OCI-LY3 (cell line): ENCODE measurements around the gene HCAR3.
"Not testable (repeated sequence)": the region's sequence is repeated elsewhere in the genome, so short reads cannot be mapped to it uniquely, and the experiment has no call there.

ENCODE experiments used
- H2AFZ ChIP-seq: fragments of 200-600, 300-600 bp; shearing (Covaris generic); 2 replicates; pipeline ENCODE4 v1.6.0; 2014; ENCODE audit warnings: antibody characterized with exemption, low read depth, low read length
- H3K27ac ChIP-seq: fragments of 200-600, 300-600 bp; sonication (generic); 2 replicates; pipeline ENCODE4 v1.5.1; 2014; ENCODE audit warnings: mild to moderate bottlenecking, low read length, moderate library complexity, mixed read lengths
- H3K27me3 ChIP-seq: fragments of 200-600, 300-600 bp; sonication (generic); 2 replicates; pipeline ENCODE4 v1.6.1; 2014; ENCODE audit warnings: low read depth, low read length, mixed read lengths
- H3K36me3 ChIP-seq: fragments of 200-600, 300-600 bp; sonication (generic); replicated peaks from 2 replicates; pipeline ENCODE3; 2014; ENCODE audit warnings: low read depth, low read length, mixed read lengths
- H3K4me1 ChIP-seq: fragments of 300-600, 200-600 bp; sonication (generic); 2 replicates; pipeline ENCODE4 v1.6.1; 2014; ENCODE audit warnings: low read length, mixed read lengths
- H3K4me2 ChIP-seq: fragments of 200-600, 300-600 bp; sonication (generic); 2 replicates; pipeline ENCODE4 v1.6.1; 2014; ENCODE audit warnings: low read length, mixed read lengths
- H3K4me3 ChIP-seq: fragments of 300-600, 200-600 bp; sonication (generic); 2 replicates; pipeline ENCODE4 v1.5.1; 2014; ENCODE audit warnings: antibody characterized with exemption, mild to moderate bottlenecking, low read length, moderate library complexity
- H3K79me2 ChIP-seq: fragments of 300-600, 200-600 bp; shearing (Covaris generic); 2 replicates; pipeline ENCODE4 v1.6.1; 2014; ENCODE audit warnings: mild to moderate bottlenecking, low read length, mixed read lengths
- H3K9ac ChIP-seq: fragments of 300-600, 200-600 bp; shearing (Covaris generic); 2 replicates; pipeline ENCODE4 v1.6.0; 2014; ENCODE audit warnings: mild to moderate bottlenecking, low read length, moderate library complexity
- H3K9me3 ChIP-seq: fragments of 200-600, 300-600 bp; shearing (Covaris generic); 2 replicates; pipeline ENCODE4 v1.6.1; 2014; ENCODE audit warnings: low read length, mixed read lengths; ENCODE audit not compliant: insufficient read depth
- H4K20me1 ChIP-seq: fragments of 200-600, 300-600 bp; sonication (generic); 2 replicates; pipeline ENCODE4 v1.6.1; 2016; ENCODE audit warnings: low read length, mixed read lengths; ENCODE audit not compliant: insufficient read depth

The HCAR3 gene

GRCh38 chr12:122711266-122711665 is 5.3 kb downstream of the HCAR3 start:
- not testable (repeated sequence) for H3K27ac ChIP-seq, H3K79me2 ChIP-seq, H3K4me2 ChIP-seq, H3K4me1 ChIP-seq, H3K36me3 ChIP-seq, H3K27me3 ChIP-seq, H3K4me3 ChIP-seq, H4K20me1 ChIP-seq, H3K9ac ChIP-seq, H3K9me3 ChIP-seq, H2AFZ ChIP-seq

DNA sequence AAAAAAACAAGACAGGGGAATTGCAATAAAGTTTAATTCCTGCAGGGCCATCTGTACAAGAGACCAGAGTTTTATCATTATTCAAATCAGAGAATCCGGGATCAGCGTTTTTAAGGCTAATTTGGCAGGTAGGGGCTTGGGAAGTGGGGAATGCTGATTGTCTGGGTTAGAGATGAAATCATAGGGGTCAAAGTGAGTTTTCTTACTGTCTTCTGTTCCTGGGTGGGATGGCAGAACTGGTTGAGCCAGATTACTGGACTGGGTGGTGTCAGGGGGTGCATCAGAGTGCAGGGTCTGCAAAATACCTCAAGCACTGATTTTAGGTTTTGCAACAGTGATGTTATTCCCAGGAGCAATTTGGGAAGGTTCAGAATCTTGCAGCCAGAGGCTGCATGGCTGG is 6.3 kb downstream of the HCAR3 start:
- not testable (repeated sequence) for H3K9ac ChIP-seq, H3K9me3 ChIP-seq, H3K79me2 ChIP-seq, H3K27me3 ChIP-seq, H3K27ac ChIP-seq, H2AFZ ChIP-seq, H3K4me1 ChIP-seq, H3K4me2 ChIP-seq, H4K20me1 ChIP-seq, H3K4me3 ChIP-seq, H3K36me3 ChIP-seq

DNA sequence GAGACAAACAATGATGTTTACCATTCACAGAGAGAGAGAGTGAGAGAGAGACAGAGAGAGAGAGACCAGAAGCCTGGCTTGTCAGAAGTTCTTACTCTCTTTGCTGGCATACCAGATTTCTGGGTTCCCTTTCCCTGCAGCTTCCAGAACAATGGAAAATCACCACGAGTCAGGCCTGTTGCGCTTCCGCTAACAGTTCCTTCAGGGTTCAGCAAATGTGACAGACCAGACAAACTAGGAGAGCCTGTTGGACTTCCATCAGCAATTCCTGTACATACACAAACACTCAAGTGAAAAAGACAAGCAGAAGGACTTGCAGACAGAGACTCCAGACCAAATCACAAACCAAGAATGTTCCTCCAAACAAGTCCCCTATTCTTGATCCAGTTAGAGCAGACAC is 7.3 kb downstream of the HCAR3 start:
- H3K4me2 ChIP-seq, H2AFZ ChIP-seq, H3K27ac ChIP-seq, H3K9me3 ChIP-seq, H3K9ac ChIP-seq, H3K36me3 ChIP-seq, H3K27me3 ChIP-seq, H3K4me3 ChIP-seq, H3K79me2 ChIP-seq, H4K20me1 ChIP-seq, H3K4me1 ChIP-seq: not testable (repeated sequence)

DNA sequence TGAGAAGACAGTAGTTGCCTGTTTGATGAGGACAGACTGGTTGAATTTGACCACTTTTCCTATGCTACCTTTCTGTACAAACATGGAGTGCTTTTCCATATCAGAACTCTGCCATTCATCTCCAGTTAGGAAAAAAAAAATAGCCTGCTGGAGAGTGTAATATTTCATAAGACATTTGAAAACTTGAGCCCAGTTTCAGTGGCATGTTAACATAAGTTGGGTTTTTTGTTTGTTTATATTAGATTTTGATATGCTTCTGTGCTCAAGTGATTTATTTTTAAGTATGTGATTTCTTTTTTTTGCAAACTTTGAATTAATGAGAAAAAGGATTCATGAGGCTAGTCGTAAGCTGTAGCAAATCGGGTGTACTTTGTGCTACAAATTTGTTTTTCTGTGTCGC is 12.8 kb downstream of the HCAR3 start:
- H3K27ac ChIP-seq, H3K4me1 ChIP-seq, H3K4me3 ChIP-seq, H3K79me2 ChIP-seq, H3K36me3 ChIP-seq, H3K4me2 ChIP-seq, H2AFZ ChIP-seq, H4K20me1 ChIP-seq, H3K27me3 ChIP-seq, H3K9me3 ChIP-seq, H3K9ac ChIP-seq: not testable (repeated sequence)

- not testable (repeated sequence) for H3K4me3 ChIP-seq, H3K9me3 ChIP-seq, H3K27me3 ChIP-seq, H3K4me1 ChIP-seq, H3K4me2 ChIP-seq, H3K36me3 ChIP-seq, H3K79me2 ChIP-seq, H3K27ac ChIP-seq, H2AFZ ChIP-seq, H4K20me1 ChIP-seq, H3K9ac ChIP-seq
Observed at GRCh38 chr12:122702890-122703611, 13.6 kb downstream of the HCAR3 start, which contains the start of gene HCAR2. Gene HCAR2, minus strand, starts transcription at chr12:122703357. Its CDS starts 74 bp downstream, at chr12:122703283.

DNA sequence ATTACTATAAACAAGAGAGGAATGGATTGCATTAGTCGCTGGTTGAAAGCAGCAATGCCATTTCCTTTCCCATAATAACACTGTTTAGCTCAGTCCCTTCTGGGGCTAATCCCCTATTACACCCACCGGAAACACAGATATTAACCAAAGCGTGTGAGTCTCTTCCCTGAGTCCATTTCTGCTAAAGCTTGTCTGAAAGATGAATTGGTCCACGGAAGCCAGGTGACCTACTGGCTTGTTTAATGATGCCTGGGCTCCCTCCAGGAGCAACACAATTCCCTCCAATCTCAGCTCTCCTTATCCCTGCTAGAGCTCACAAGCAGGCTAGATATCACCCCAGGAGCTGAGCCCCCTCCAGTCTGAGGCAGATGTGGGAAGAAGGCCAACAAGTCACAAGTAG is 15.1 kb downstream of the HCAR3 start:
- H3K36me3 ChIP-seq, H3K27me3 ChIP-seq, H3K79me2 ChIP-seq, H2AFZ ChIP-seq, H3K9me3 ChIP-seq, H3K9ac ChIP-seq, H3K4me1 ChIP-seq, H3K27ac ChIP-seq, H3K4me2 ChIP-seq, H4K20me1 ChIP-seq, H3K4me3 ChIP-seq: not testable (repeated sequence)

DNA sequence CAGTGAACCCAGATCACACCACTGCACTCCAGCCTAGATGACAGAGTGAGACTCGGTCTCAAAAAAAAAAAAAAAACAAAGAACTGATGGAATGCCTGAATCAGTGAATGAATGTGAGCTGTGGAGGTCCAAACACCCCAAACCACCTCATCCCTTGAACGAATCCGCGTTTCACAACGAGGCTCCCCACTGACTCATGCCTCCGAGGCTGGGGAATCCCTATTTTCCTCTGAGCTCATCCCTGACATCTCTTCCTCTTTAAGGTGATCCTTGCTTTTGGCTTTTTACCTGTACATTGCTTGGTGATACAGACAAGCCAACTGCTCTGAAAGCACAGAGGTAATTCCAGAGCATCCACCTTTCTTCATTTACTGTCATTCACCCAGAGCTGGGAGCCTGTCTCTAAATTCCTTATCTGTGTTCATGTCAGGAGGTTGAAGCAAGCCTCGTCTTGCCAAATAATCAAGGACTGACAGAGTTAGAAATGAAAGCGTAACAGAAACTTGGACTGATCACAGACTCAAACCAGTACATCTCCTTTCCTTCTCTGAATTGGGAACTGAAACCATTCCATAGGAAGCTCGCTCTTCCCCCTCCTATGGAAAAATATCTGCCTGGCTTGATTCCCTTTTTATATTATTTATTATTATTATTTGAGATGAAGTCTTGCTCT is 16.4 kb downstream of the HCAR3 start:
- not testable (repeated sequence) for H4K20me1 ChIP-seq, H3K9me3 ChIP-seq, H3K9ac ChIP-seq, H3K4me1 ChIP-seq, H2AFZ ChIP-seq, H3K79me2 ChIP-seq, H3K36me3 ChIP-seq, H3K4me2 ChIP-seq, H3K4me3 ChIP-seq, H3K27ac ChIP-seq, H3K27me3 ChIP-seq

DNA sequence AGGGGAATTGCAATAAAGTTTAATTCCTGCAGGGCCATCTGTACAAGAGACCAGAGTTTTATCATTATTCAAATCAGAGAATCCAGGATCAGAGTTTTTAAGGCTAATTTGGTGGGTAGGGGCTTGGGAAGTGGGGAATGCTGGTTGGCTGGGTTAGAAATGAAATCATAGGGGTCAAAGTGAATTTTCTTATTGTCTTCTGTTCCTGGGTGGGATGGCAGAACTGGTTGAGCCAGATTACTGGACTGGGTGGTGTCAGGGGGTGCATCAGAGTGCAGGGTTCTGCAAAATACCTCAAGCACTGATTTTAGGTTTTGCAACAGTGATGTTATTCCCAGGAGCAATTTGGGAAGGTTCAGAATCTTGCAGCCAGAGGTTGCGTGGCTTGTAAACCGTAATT is 19.7 kb downstream of the HCAR3 start:
- H4K20me1 ChIP-seq, H3K4me2 ChIP-seq, H3K4me1 ChIP-seq, H3K36me3 ChIP-seq, H3K79me2 ChIP-seq, H3K9ac ChIP-seq, H3K27ac ChIP-seq, H2AFZ ChIP-seq, H3K9me3 ChIP-seq, H3K4me3 ChIP-seq, H3K27me3 ChIP-seq: not testable (repeated sequence)
